Measurements from ENCODE around the gene CREB5.

DNA sequence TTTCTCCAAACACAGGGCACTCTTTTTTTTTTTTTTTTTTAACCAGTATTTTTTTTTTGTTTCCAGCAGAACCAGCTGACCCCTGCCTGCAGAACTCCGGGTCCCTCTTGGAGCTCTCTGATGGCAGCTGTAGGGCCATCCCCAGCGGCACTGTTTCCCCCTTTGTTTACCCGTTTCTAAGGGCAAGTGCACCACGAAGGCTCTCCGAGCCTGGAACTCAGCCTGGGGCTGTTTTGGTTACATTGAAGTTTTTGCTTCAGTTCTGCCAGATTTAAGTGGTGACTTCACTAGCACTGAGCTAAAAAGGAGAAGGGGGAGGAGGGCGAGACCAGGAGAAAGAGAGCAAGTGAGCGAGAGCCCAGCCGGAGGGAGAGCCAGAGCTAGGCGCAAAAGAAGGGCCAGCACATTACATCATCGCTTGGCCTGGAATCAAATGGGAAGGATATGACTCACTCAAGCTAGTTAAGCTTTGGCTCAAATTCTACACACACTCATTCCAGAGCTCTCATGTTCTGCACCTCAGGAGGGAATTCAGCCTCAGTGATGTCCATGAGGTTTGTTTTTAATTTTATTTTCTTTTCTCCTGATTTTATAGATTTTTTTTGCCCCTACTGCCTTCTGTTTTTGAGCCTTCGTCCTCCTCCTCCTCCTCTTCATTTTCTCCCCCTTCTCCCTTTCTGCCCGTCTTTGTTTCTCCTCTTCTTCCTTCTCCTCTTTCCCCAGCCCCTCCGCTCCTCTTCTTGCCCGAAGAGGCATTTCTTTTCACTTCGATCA lies 273.5 kb downstream of the CREB5 start:
- TF ChIP-seq CTCF (IDR thresholded peaks at IDR 0.05 in 4 of 5, conservative IDR thresholded peaks at IDR 0.05 in 1 of 5) (no peak), POLR2A (IDR thresholded peaks at IDR 0.05) (peak; percentile 65 to 80)

Measured in gastrocnemius medialis (tissue), 4 donors.